ENCODE measurements around the gene LIMK2.

DNA sequence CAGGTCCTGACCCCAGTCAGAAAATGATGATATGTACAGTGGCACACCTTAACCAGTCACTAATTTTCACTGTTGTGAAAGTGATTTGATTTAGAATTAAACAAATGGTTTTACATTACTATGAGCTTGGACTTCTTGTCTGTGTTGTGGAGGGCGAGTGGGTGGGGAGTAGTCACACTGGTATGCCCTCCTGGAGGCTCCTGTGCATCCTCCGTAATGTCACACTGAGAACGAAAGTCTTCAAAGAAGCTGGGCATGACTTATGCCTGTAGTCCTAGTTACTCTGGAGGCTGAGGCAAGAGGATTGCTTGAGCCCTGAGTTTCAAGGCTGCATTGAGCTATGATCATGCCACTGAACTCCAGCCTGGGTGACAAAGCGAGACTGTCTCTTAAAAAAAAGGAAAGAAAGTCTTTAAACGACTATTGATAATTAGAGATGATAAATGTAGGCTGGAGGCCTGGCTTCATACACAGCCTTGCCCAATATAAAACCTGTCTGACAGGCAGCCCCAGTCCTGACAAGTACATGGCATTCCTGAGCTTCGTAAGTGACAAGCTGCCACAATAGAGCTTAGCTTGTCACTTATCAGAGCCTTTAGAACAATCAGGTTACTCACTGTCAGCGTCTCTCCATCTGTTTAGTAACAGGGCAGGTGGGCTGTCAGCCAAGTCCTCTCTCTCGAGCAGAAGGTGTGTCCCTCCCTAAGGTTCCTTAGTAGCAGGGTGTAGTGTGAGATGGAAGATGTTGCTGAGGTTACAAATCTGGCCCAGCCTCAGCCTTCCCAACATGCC, 5.0 kb upstream of the LIMK2 start:
- TF ChIP-seq POLR2A (IDR thresholded peaks at IDR 0.05; ENCODE audit: low read depth, low read length) = no peak
- no peak for TF ChIP-seq TAF1 (IDR thresholded peaks at IDR 0.05; ENCODE audit: low read depth, low read length)
- TF ChIP-seq POLR2AphosphoS5 (IDR thresholded peaks at IDR 0.05; ENCODE audit: low read depth, low read length) = no peak
- no peak for TF ChIP-seq POU2F2 (IDR thresholded peaks at IDR 0.05; ENCODE audit: low read depth, low read length)
- no peak for TF ChIP-seq PAX5 (IDR thresholded peaks at IDR 0.05; ENCODE audit: insufficient read depth, low read length, severe bottlenecking)
